Breast epithelium (tissue), 4 donors: ENCODE measurements around the gene RHBDF2. TPM values are rescaled to one million over a fixed set of nuclear protein-coding genes. Genes with fewer than 3 reads are reported as not detected.
"Not testable (repeated sequence)": the region's sequence is repeated elsewhere in the genome, so short reads cannot be mapped to it uniquely, and the experiment has no call there.

Experiments used
- DNase-seq, 2 donors: peaks; one replicate each; pipeline ENCODE4 v3.0.0-alpha.2; 2019; ENCODE audit warnings: low spot score in 2 of 2
- H3K27ac ChIP-seq, 2 donors: fragments of 200-600 bp; sonication (generic) in 1 of 2; one replicate each; pipeline ENCODE4 v1.5.1; 2016 to 2019; ENCODE audit warnings: mild to moderate bottlenecking in 1 of 2
- H3K27me3 ChIP-seq, 2 donors: fragments of 200-600 bp; sonication (generic) in 1 of 2; one replicate each; pipeline versions ENCODE4 v1.5.1 to v1.6.0; 2017 to 2019; ENCODE audit warnings: control low read depth in 1 of 2, mild to moderate bottlenecking in 1 of 2
- H3K36me3 ChIP-seq: fragments of 200-600 bp; one replicate; pipeline ENCODE4 v1.5.1; 2019
- H3K4me1 ChIP-seq, 2 donors: fragments of 200-600 bp; sonication (generic); one replicate each; pipeline ENCODE4 v1.5.1; 2016 to 2019; ENCODE audit warnings: control low read depth in 1 of 2
- H3K4me3 ChIP-seq, 3 donors: fragments of 200-600 bp; sonication (generic); 1 replicate in 2 of 3; 2 replicates in 1 of 3; pipeline ENCODE4 v1.5.1; 2016 to 2019; ENCODE audit warnings: mild to moderate bottlenecking in 3 of 3, moderate library complexity in 2 of 3
- H3K9me3 ChIP-seq, 2 donors: fragments of 200-600 bp; sonication (generic) in 1 of 2; one replicate each; pipeline ENCODE4 v1.5.1; 2016 to 2019; ENCODE audit warnings: control low read depth in 1 of 2
- POLR2A ChIP-seq: fragments of 450-650 bp; IDR thresholded peaks from one replicate; pipeline ENCODE4 v1.6.1; 2016; ENCODE audit warnings: antibody characterized with exemption, mild to moderate bottlenecking, moderate library complexity
- POLR2AphosphoS5 ChIP-seq, 3 donors: sonication (generic); formaldehyde crosslinking; IDR thresholded peaks; one replicate each; pipeline ENCODE4 v1.6.1; 2017; ENCODE audit warnings: antibody characterized with exemption in 3 of 3
- intact Hi-C: fragments of 100-400 bp; cut with DNase I; formaldehyde crosslinking; loops from one replicate; pipeline ENCODE4 v1.15.1; 2023; ENCODE audit warnings: low total_unique reads
- total RNA-seq, 3 donors: library from RNA; depleted of rRNA; stranded (reverse); fragments of >200 nt; gene quantifications; one replicate each; pipeline ENCODE4 v1.1.0, GENCODE V29; 2016
- TF ChIP-seq, protein P1 (sequence below), 3 donors: fragments of 450-650 bp; IDR thresholded peaks; one replicate each; pipeline ENCODE4 v1.5.1; 2016 to 2017; ENCODE audit warnings: antibody characterized with exemption in 3 of 3, mild to moderate bottlenecking in 3 of 3, moderate library complexity in 3 of 3

Gene RHBDF2
- total RNA-seq, 3 donors from 2014 or later = 13.4 to 35.5 (median 26.8) TPM

DNA sequence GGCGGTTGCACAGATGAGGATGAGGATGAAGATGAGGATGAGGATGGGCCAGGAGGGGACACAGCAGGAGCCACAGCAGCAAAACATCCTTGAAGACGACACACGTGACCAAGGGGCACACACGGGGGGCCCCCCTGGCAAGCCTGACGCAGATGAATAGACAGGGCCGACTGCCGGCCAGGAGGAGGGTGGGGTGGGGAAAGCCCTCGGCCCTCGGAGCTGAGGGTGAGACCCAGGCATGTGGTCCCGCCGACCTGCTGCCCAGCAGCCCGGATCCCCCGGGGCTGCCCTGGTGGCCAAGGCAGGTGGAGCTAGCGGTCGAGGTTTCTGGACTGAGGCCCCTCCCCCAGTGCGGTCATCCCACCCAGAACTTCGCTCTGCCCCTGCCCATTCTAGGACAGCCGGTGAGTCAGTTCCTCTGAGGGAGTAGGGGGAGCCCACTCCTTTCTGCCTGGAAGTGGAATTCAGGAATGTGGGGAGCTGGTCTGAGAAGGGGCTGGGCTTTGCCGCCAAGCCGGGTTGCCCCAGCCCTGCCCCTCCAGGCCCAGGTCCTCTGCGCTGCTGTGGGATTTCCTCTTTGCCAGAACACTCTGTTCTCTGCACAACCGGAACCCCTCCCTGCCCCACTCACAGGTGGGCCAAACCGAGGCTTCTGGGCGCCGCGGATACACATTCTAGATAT is 26.3 kb upstream of the RHBDF2 start:
- peak overlapping the region in 2 of 3 donors; percentile 18 to 53 for H3K4me3 ChIP-seq
- peak; percentile 19 to 64 (median 48) for TF ChIP-seq POLR2AphosphoS5 (IDR thresholded peaks at IDR 0.05)
- TF ChIP-seq, protein P1, sequence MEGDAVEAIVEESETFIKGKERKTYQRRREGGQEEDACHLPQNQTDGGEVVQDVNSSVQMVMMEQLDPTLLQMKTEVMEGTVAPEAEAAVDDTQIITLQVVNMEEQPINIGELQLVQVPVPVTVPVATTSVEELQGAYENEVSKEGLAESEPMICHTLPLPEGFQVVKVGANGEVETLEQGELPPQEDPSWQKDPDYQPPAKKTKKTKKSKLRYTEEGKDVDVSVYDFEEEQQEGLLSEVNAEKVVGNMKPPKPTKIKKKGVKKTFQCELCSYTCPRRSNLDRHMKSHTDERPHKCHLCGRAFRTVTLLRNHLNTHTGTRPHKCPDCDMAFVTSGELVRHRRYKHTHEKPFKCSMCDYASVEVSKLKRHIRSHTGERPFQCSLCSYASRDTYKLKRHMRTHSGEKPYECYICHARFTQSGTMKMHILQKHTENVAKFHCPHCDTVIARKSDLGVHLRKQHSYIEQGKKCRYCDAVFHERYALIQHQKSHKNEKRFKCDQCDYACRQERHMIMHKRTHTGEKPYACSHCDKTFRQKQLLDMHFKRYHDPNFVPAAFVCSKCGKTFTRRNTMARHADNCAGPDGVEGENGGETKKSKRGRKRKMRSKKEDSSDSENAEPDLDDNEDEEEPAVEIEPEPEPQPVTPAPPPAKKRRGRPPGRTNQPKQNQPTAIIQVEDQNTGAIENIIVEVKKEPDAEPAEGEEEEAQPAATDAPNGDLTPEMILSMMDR (IDR thresholded peaks at IDR 0.05) = peak in 2 of 3 donors; percentile 5 to 26
- TF ChIP-seq POLR2A = no peak
- peak overlapping the region; percentile 94 to 99 for H3K27ac ChIP-seq
- no peaks in the 10 kb centered on the region for H3K36me3 ChIP-seq
- no peak for DNase-seq
- intact Hi-C loops = no loop called here
- H3K4me1 ChIP-seq = peaks cover 20 to 25% of the 10 kb centered on the region in 2 donors
- no peaks in the 10 kb centered on the region for H3K27me3 ChIP-seq
- H3K9me3 ChIP-seq = no peaks in the 10 kb centered on the region

DNA sequence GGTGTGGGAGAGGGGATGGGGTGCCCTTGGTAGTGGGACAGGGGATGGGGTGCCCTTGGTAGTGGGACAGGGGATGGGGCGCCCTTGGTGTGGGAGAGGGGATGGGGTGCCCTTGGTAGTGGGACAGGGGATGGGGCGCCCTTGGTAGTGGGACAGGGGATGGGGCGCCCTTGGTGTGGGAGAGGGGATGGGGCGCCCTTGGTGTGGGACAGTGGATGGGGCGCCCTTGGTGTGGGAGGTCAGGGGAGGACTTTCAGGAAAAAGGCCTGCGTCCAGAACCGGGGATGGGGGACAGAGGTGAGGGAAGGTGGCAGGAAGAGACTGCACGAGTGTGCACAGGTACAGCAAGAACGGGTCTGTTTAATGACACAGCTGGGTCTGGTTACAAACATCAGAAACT is 25.8 kb upstream of the RHBDF2 start:
- H3K27ac ChIP-seq = peak overlapping the region; percentile 94 to 99
- intact Hi-C loops, H3K36me3 ChIP-seq: not testable (repeated sequence)

DNA sequence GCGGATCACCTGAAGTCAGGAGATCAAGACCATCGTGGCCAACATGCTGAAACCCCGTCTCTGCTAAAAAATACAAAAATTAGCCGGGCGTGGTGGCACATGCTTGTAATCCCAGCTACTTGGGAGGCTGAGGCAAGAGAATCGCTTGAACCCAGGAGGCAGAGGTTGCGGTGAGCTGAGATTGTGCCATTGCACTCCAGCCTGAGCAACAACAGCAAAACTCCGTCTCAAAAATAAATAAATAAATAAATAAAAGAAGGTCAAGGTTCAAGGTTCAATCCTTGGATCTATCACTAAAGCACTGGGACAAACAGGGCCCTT is 24.2 kb upstream of the RHBDF2 start:
- H3K36me3 ChIP-seq, intact Hi-C loops, DNase-seq, H3K9me3 ChIP-seq, H3K27me3 ChIP-seq, H3K4me3 ChIP-seq: not testable (repeated sequence)
- Histone ChIP-seq H3K4me1 (peaks cover 17 to 20% of the 10 kb centered on the region in 2 donors), H3K27ac (peak overlapping the region in 1 of 2 donors; percentile 72)

More for the DNA sequence above, 25.8 kb upstream of the RHBDF2 start:
- Histone ChIP-seq H3K4me1 (peaks cover 20 to 25% of the 10 kb centered on the region in 2 donors), H3K4me3 (peak overlapping the region in 1 of 3 donors; percentile 53)
- H3K27me3 ChIP-seq, DNase-seq, H3K9me3 ChIP-seq: not testable (repeated sequence)

DNA sequence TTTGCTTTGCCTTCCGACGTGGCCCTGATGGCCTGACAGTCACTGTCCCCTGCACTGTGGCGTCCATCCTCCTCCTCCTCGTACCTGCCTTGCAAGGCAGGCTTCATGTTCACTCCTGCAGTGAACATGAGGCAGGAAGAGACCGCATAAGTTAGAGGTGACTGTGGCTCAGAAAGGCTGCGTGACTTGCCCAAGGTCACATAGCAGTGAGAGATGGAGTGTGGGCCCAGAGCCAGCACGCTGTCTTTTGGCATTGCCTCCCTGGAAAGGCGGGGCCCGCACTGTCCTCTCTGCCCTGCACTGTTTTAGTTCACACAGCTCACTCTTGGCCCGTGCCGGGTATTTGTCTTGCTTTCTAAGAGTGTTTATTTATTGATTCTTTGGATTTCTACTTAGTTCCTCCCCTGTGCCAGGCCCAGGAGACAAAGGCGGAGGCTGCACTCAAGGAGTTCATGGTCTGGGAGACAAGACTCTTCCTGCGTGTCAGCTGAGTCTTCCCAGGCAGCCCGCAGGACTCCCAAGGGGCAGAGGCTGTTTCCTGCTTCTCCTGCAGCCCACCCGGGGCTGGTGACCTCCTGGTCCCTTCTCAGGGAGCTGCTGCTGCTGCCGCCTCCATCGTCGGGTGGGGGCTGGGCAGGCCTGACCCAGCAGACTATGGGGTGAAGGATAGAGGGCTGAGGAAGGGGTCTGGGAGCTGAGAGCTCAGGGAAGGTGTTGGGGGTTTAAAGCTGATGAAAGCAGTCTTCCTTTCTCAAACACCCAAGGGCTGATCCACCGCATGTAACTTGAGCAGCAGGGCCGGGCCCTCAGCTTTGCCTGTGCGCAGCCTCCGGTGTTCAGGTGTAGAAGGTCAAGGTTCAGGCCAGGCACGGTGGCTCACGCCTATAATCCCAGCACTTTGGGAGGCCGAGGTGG is 23.6 kb upstream of the RHBDF2 start:
- H3K36me3 ChIP-seq = no peaks in the 10 kb centered on the region
- H3K4me3 ChIP-seq = no peak overlapping the region
- no peaks in the 10 kb centered on the region for H3K9me3 ChIP-seq
- intact Hi-C loops = no loop called here
- peak in 1 of 2 donors; percentile 65 for DNase-seq
- no peaks in the 10 kb centered on the region for H3K27me3 ChIP-seq
- H3K4me1 ChIP-seq = peaks cover 11 to 15% of the 10 kb centered on the region in 2 donors
- peak overlapping the region in 1 of 2 donors; percentile 72 for H3K27ac ChIP-seq
- TF ChIP-seq POLR2A (no peak), POLR2AphosphoS5 (IDR thresholded peaks at IDR 0.05) (no peak)
- TF ChIP-seq, protein P1 (IDR thresholded peaks at IDR 0.05) = no peak

DNA sequence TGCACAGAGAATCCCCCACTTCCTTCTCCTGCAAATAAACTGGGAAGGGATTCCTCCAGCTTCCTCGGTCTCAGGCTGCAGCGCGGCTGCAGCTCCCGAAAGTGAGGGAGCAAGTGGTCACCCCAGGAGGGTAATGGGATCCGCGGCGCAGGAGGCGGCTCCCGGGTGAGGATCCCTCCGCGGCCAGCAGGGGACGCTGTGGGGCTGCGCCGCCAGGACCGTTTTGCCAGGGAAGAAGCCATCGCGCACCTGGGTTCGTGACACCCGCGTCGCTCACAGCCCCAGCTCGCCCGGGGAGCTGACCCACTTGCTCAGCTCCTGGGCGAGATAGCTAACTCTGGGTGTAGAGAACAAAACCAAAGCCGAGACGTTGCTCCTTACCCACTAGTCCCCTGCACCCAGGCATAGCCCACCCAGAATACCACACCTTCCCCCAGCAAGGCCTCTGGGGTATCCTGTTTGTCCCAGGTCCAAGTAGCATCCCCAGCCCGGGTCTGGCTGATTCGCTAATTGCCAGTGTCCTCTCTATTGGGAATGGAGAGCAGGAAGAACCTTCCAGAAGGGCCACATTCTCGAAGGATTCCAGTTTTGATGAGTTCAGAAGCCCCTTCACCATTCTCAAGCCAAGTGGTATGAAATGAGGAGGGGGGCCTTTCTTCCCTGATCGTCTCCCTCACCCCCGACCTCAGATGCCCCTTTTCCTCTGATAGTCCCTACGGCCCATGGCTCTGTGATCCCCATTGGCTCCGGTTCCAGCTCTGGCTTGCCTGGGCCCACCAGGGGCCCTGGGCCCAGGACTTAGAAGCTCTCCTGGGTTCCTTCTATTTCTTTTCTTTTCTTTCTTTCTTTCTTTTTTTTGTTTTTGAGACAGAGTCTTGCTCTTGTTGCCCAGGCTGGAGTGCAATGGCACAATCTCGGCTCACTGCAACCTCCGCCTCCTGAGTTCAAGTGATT is 22.1 kb upstream of the RHBDF2 start:
- TF ChIP-seq, protein P1 (IDR thresholded peaks at IDR 0.05) = peak; percentile 99
- TF ChIP-seq POLR2AphosphoS5 (IDR thresholded peaks at IDR 0.05) (peak in 2 of 3 donors; percentile 9 to 48), POLR2A (no peak)

DNA sequence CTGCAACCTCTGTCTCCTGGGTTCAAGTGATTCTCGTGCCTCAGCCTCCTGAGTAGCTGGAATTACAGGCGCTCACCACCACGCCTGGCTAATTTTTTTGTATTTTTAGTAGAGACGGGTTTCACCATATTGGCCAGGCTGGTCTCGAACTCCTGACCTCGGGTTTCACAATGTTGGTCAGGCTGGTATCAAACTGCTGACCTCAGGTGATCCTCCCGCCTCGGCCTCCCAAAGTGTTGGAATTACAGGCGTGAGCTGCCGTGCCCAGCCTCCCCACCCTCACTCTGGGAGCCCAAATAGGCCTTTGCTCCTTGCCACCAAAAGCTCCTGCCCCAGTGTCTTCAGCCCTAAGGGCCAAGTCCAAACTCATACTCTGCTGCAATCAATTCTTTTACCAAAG is 20.5 kb upstream of the RHBDF2 start:
- H3K4me1 ChIP-seq, H3K36me3 ChIP-seq, H3K27ac ChIP-seq, DNase-seq, intact Hi-C loops, H3K9me3 ChIP-seq, H3K27me3 ChIP-seq, H3K4me3 ChIP-seq: not testable (repeated sequence)

More for the DNA sequence above, 22.1 kb upstream of the RHBDF2 start:
- no peak overlapping the region for H3K4me3 ChIP-seq
- H3K27ac ChIP-seq = peak overlapping the region in 1 of 2 donors; percentile 17
- no peaks in the 10 kb centered on the region for H3K9me3 ChIP-seq
- intact Hi-C loops = no loop called here
- peaks cover under 1 to 2% of the 10 kb centered on the region in 2 donors for H3K4me1 ChIP-seq
- no peaks in the 10 kb centered on the region for H3K27me3 ChIP-seq
- peak; percentile 60 to 84 for DNase-seq
- H3K36me3 ChIP-seq = no peaks in the 10 kb centered on the region
